Neuron (in vitro differentiated cells): ENCODE measurements around the gene SUMF1.

Experiments used
- H2AFZ ChIP-seq: one replicate; pipeline ENCODE4 v1.6.1; 2013; ENCODE audit warnings: low read depth, mild to moderate bottlenecking, inconsistent platforms, low read length, moderate library complexity
- H3K27me3 ChIP-seq: one replicate; pipeline ENCODE4 v1.6.1; 2013; ENCODE audit warnings: low read length; ENCODE audit not compliant: insufficient read depth
- H3K36me3 ChIP-seq: one replicate; pipeline ENCODE4 v1.6.1; 2013; ENCODE audit warnings: low read length; ENCODE audit not compliant: insufficient read depth
- H3K4me1 ChIP-seq: one replicate; pipeline ENCODE4 v1.6.1; 2013; ENCODE audit warnings: low read length; ENCODE audit not compliant: insufficient read depth
- H3K4me3 ChIP-seq: 2 replicates; pipeline ENCODE4 v1.5.1; 2013; ENCODE audit warnings: mild to moderate bottlenecking, low read length, moderate library complexity
- H3K9me3 ChIP-seq: one replicate; pipeline ENCODE4 v1.6.1; 2013; ENCODE audit warnings: low read length

The SUMF1 gene

DNA sequence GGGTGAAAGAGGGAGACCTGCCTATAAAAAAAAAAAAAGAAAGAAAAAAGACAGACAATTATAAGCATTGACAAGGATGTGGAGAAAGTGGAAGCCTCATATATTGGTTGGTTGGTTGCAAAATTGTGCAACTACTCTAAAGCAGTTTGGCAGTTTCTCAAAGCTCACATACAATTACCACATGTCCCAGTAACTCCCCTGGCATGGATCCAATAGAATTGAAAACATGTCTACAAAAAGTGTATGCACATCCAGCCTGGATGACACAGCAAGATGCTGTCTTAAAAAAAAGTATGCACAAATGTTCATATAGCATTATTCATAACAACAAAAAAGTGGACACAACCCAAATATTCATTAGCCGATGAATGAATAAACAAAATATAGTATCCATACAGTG lies 144.4 kb downstream of the SUMF1 start:
- no peak overlapping the region for H2AFZ ChIP-seq
- H3K4me3 ChIP-seq = no peak overlapping the region
- no peaks in the 10 kb centered on the region for H3K4me1 ChIP-seq
- no peaks in the 10 kb centered on the region for H3K9me3 ChIP-seq
- peaks cover 7% of the 10 kb centered on the region for H3K36me3 ChIP-seq
- no peaks in the 10 kb centered on the region for H3K27me3 ChIP-seq

DNA sequence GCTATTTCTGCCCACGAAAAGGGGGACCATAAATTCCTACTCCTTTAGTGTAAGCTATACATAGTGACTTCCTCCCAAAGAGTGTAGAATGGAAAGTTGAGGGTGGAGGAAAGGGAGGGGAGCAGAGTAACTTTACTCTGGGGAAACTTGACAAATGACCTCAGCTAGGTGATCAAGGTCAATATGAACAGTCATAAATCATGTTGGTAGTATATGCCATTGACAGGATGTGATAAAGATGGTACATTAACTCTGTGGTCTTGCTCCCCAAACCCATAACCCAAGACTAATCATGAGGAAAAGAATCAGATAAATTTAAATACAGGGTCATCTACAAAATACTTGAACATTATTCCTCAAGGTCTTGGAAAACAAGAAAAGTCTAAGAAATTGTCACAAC lies 145.3 kb downstream of the SUMF1 start:
- Histone ChIP-seq H3K9me3 (peaks cover 2% of the 10 kb centered on the region), H3K27me3 (no peaks in the 10 kb centered on the region), H3K4me1 (no peaks in the 10 kb centered on the region), H3K4me3 (no peak overlapping the region), H2AFZ (no peak overlapping the region), H3K36me3 (peaks cover 15% of the 10 kb centered on the region)

DNA sequence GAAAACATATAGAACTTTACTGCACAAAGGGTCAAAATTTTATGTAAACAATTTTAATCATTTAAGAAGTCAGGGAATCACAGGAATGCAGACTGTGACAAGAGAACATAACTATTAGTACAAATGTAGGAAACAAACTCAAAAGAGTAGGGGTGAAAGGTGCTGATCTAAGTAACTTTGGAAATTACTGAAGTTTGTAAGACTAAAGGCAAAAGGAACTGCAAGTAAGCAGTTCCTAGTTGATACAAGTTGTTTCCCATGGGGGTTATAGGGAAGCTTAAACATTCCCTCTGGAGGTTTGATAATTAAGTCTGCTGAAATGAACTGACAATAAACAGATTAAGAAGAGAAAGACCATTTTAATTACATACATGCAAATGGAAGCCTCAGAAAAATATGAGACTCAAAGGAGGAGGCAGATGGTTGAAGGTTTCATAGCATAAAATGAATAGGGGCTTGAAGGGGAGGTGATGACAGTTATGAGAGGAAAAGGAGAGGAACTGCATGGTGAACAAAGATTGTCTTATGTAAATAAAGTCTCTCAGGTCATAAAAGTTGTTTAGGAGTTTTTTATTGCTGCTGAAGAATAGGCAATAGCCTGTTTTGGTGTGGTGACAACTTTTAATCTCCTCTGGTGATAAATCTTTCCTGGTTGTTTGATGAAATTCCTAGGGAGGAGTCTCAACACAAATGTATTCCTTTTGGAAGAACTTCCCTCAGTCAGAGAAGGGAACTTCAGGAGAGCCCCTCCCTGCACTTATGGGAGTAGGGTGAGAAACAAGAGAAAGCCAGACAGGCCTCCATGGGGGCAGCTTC lies 146.8 kb downstream of the SUMF1 start:
- no peak overlapping the region for H2AFZ ChIP-seq
- no peaks in the 10 kb centered on the region for H3K4me1 ChIP-seq
- peaks cover 6% of the 10 kb centered on the region for H3K9me3 ChIP-seq
- no peak overlapping the region for H3K4me3 ChIP-seq
- H3K27me3 ChIP-seq = no peaks in the 10 kb centered on the region
- peaks cover 24% of the 10 kb centered on the region for H3K36me3 ChIP-seq

DNA sequence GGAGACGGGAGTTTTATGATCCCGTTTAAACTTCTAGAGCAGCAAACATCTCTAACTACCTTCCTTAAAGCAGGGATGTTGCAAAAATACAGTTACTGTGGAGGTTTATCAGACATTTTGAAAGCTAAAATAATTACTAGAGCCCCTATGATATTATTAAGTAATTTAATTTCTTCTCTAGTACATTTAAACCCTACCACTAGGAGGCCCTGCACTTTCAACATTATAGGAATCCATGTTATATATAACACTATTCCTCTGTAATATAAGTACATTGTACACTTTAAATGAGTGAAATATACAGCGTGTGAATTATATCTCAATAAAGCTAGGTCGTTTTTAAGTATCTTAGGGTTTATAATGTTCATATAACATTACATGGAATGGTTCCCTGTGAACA lies 152.4 kb downstream of the SUMF1 start:
- H2AFZ ChIP-seq = no peak overlapping the region
- no peaks in the 10 kb centered on the region for H3K4me1 ChIP-seq
- H3K4me3 ChIP-seq = no peak overlapping the region
- peaks cover 9% of the 10 kb centered on the region for H3K9me3 ChIP-seq
- H3K36me3 ChIP-seq = peaks cover 56% of the 10 kb centered on the region
- no peaks in the 10 kb centered on the region for H3K27me3 ChIP-seq

DNA sequence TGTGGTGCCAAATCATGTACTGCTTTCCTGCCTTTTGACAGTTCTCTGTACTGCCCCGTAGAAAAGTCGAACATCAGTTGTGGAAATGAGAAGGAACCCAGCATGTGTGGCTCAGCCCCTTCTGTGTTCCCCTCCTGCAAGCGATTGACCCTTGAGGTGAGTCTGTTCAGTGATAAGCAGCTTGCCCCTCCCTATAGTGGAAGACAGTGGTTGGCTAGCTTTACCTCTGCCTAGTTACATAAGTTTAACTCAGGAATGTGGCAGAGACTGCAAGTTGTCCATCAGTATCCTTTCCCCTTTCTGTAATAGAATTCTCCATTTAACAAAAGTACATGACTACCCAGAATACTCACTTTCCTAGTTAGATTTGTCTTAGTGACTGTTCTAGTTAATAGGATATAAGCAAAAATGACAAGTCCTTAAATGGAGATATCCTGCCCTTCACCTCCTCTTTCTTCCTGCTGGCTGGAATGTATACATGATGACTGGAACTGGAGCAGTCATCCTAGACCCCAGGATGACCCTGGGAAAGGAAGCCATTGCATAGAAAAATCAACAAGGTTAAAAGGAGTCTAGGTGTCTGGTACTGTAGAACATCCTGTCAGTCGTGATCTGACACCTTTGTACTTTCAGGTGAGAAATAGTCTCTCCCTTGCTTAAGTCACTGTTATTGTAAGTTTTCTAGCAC lies 153.3 kb downstream of the SUMF1 start:
- peaks cover 56% of the 10 kb centered on the region for H3K36me3 ChIP-seq
- no peak overlapping the region for H2AFZ ChIP-seq
- no peak overlapping the region for H3K4me3 ChIP-seq
- H3K27me3 ChIP-seq = no peaks in the 10 kb centered on the region
- peaks cover 9% of the 10 kb centered on the region for H3K9me3 ChIP-seq
- H3K4me1 ChIP-seq = no peaks in the 10 kb centered on the region

DNA sequence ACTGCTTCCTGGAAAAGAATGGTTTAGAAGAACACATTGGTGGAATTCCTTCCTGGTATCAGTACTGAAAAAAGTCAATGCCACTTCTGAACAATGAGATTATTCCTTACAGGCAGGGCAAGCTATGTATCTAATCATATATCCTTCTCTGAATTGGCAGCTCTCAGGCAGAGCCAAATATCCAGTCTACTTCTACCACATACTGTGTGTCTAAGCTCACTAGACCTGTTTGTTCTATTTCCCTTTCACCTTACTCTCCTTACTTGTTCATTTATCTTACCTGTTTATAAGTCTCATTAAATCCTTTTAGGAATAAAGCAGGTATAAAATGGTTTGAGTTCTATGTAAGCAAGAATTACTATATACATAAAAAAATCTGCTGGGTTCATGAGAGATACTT lies 155.6 kb downstream of the SUMF1 start:
- H3K27me3 ChIP-seq = no peaks in the 10 kb centered on the region
- H3K36me3 ChIP-seq = peaks cover 53% of the 10 kb centered on the region
- H2AFZ ChIP-seq = no peak overlapping the region
- no peaks in the 10 kb centered on the region for H3K4me1 ChIP-seq
- H3K9me3 ChIP-seq = peaks cover 5% of the 10 kb centered on the region
- no peak overlapping the region for H3K4me3 ChIP-seq
